Endothelial cell of umbilical vein (primary cell): Measurements from ENCODE around the gene C10orf105. TPM values are rescaled to one million over a fixed set of nuclear protein-coding genes. Genes with fewer than 3 reads are reported as not detected.

ENCODE experiments used
- BruUV-seq: library from RNA; stranded (reverse); fragments of 400-500 nt; replicated peaks from 2 replicates; lab custom pipeline; 2021; lab: Mats Ljungman, UMichigan
- CTCF ChIA-PET: fragments of 300-600, 350-600 bp; sonication (Branson Sonifier 250); formaldehyde crosslinking; loops from one replicate; lab custom pipeline; 2021; ENCODE audit warnings: antibody characterized with exemption, inconsistent platforms; lab: Charles Lee
- POLR2A ChIA-PET: fragments of 300-600, 350-600 bp; sonication (Branson Sonifier 250); formaldehyde crosslinking; loops from one replicate; lab custom pipeline; 2021; ENCODE audit warnings: antibody characterized with exemption, inconsistent platforms; lab: Charles Lee
- DNase-seq: peaks from one replicate; pipeline ENCODE4 v3.0.0-alpha.2; 2011; ENCODE audit warnings: low read depth, low spot score
- FAIRE-seq: peaks from 2 replicates; lab custom pipeline; 2011; peaks lifted over from hg19 to GRCh38; lab: Jason Lieb, UNC
- H2AFZ ChIP-seq: 2 replicates; pipeline ENCODE4 v1.6.0; 2012; ENCODE audit warnings: low read depth, low read length, control low read depth, inconsistent platforms
- H3K27ac ChIP-seq: 2 replicates; pipeline ENCODE4 v1.5.1; 2011; ENCODE audit warnings: low read depth, mild to moderate bottlenecking, control low read depth, low read length, moderate library complexity; ENCODE audit not compliant: insufficient read depth
- H3K27me3 ChIP-seq, 2 experiments: 2 replicates each; pipeline versions ENCODE4 v1.6.0 to v1.6.1; 2011; ENCODE audit warnings: low read length in 2 of 2, mixed read lengths in 1 of 2; ENCODE audit not compliant: control insufficient read depth in 2 of 2, insufficient read depth in 2 of 2
- H3K36me3 ChIP-seq, 2 experiments: 2 replicates in 1 of 2; 3 replicates in 1 of 2; pipeline ENCODE4 v1.5.1; 2011; ENCODE audit warnings: low read length in 2 of 2, mild to moderate bottlenecking in 1 of 2, moderate library complexity in 1 of 2; ENCODE audit not compliant: control insufficient read depth in 2 of 2, insufficient read depth in 2 of 2; ENCODE audit errors: extremely low read depth in 1 of 2
- H3K4me1 ChIP-seq: 3 replicates; pipeline ENCODE4 v1.5.1; 2011; ENCODE audit warnings: mild to moderate bottlenecking, low read length; ENCODE audit not compliant: control insufficient read depth, insufficient read depth; ENCODE audit errors: extremely low read depth
- H3K4me2 ChIP-seq: 2 replicates; pipeline ENCODE4 v1.6.1; 2011; ENCODE audit warnings: low read length, control low read depth, mixed read lengths; ENCODE audit not compliant: insufficient read depth
- H3K4me3 ChIP-seq, 3 experiments: fragments of 200-600 bp in 1 of 3; sonication (generic), shearing (Covaris generic) in 1 of 3; replicated peaks in 1 of 3; 2 replicates each; pipeline ENCODE4 v1.5.1; 2011 to 2016; ENCODE audit warnings: control low read depth in 3 of 3, low read length in 3 of 3, mild to moderate bottlenecking in 2 of 3, inconsistent platforms in 1 of 3, low read depth in 1 of 3, moderate library complexity in 1 of 3; ENCODE audit not compliant: insufficient read depth in 1 of 3
- H3K79me2 ChIP-seq: 2 replicates; pipeline ENCODE4 v1.6.0; 2012; ENCODE audit warnings: low read length, inconsistent platforms; ENCODE audit not compliant: control insufficient read depth, insufficient read depth
- H3K9ac ChIP-seq: replicated peaks from 2 replicates; pipeline ENCODE3; 2011; ENCODE audit warnings: low read length, control low read depth; ENCODE audit not compliant: insufficient read depth; ENCODE audit errors: extremely low read depth
- H3K9me1 ChIP-seq: replicated peaks from 3 replicates; pipeline ENCODE4 v1.6.0; 2011; ENCODE audit warnings: mild to moderate bottlenecking, low read length; ENCODE audit not compliant: control insufficient read depth, insufficient read depth; ENCODE audit errors: extremely low read depth
- H3K9me3 ChIP-seq: replicated peaks from 2 replicates; pipeline ENCODE4 v1.5.1; 2012; ENCODE audit warnings: low read length, inconsistent platforms; ENCODE audit not compliant: control insufficient read depth, insufficient read depth
- H4K20me1 ChIP-seq: replicated peaks from 2 replicates; pipeline ENCODE3; 2011; ENCODE audit warnings: mild to moderate bottlenecking, low read length; ENCODE audit not compliant: control insufficient read depth, insufficient read depth; ENCODE audit errors: extremely low read depth
- EZH2 ChIP-seq: IDR thresholded peaks from 2 replicates; pipeline ENCODE4 v1.6.1; 2012; ENCODE audit warnings: borderline replicate concordance, low read depth, mild to moderate bottlenecking, moderate library complexity, low read length, inconsistent platforms; ENCODE audit not compliant: severe bottlenecking
- FOS ChIP-seq: IDR thresholded peaks from 2 replicates; pipeline ENCODE4 v1.6.1; 2011; ENCODE audit warnings: mild to moderate bottlenecking, low read length, moderate library complexity, borderline replicate concordance; ENCODE audit not compliant: insufficient read depth
- GATA2 ChIP-seq: IDR thresholded peaks from 2 replicates; pipeline ENCODE4 v1.7.0; 2011; ENCODE audit warnings: low read depth, mild to moderate bottlenecking, moderate library complexity, mixed read lengths, low read length; ENCODE audit not compliant: insufficient read length, insufficient read depth
- JUN ChIP-seq: IDR thresholded peaks from 2 replicates; pipeline ENCODE4 v1.6.1; 2011; ENCODE audit warnings: borderline replicate concordance, low read depth; ENCODE audit not compliant: insufficient read length, insufficient read depth
- MYC ChIP-seq: IDR thresholded peaks from one replicate; pipeline ENCODE4 v1.6.1; 2011; ENCODE audit warnings: mild to moderate bottlenecking, low read depth, low read length
- POLR2A ChIP-seq: IDR thresholded peaks from 2 replicates; pipeline ENCODE4 v1.6.1; 2012; ENCODE audit warnings: low read depth, mild to moderate bottlenecking, control low read depth, low read length
- POLR2AphosphoS5 ChIP-seq: IDR thresholded peaks from 2 replicates; pipeline ENCODE4 v1.6.1; 2012; ENCODE audit warnings: low read depth, mild to moderate bottlenecking, control low read depth, low read length, moderate library complexity; ENCODE audit not compliant: insufficient read depth
- dilution Hi-C: fragments of 300-500 bp; cut with MboI; formaldehyde crosslinking; loops from one replicate; pipeline ENCODE4 v1.15.0; 2019; ENCODE audit warnings: low sequenced_read_pairs; ENCODE audit not compliant: extremely low pct_ligation_motif_present
- intact Hi-C: fragments of 100-400 bp; cut with micrococcal nuclease; formaldehyde crosslinking; loops from one replicate; pipeline ENCODE4 v1.10.0; 2022
- polyA plus RNA-seq, 4 experiments: library from polyadenylated mRNA; depleted of rRNA in 3 of 4; stranded (reverse) in 3 of 4; unstranded in 1 of 4; fragments of >200 nt; gene quantifications; 2 replicates each; pipeline versions ENCODE4 v1.2.1 to v1.2.3, GENCODE V29; 2011 to 2012; ENCODE audit warnings: missing spikeins in 1 of 4
- total RNA-seq: library from RNA; stranded (reverse); gene quantifications from 2 replicates; pipeline ENCODE4 v1.2.3, GENCODE V29; 2021
- TF ChIP-seq, protein P1 (sequence below): IDR thresholded peaks from 2 replicates; pipeline ENCODE4 v1.6.1; 2011; ENCODE audit not compliant: insufficient read depth, insufficient read length
- TF ChIP-seq, protein P2 (sequence below), 2 donors: IDR thresholded peaks; 1 replicate in 1 of 2; 2 replicates in 1 of 2; pipeline ENCODE4 v1.5.1; 2011; ENCODE audit warnings: low read length in 2 of 2, mild to moderate bottlenecking in 2 of 2, moderate library complexity in 2 of 2, control low read depth in 1 of 2, inconsistent platforms in 1 of 2, low read depth in 1 of 2; ENCODE audit not compliant: insufficient read depth in 1 of 2; ENCODE audit errors: extremely low read depth in 1 of 2

The C10orf105 gene
- total and polyA plus RNA-seq, 2 donors (not counting 3 experiments of a cell fraction or from before 2014, with no cell fraction given): not detected

- FAIRE-seq (no peak), DNase-seq (no peak)
- POLR2A ChIA-PET: interaction anchor here (1.3 kb wide), 1 partner anchor 10 kb away, joined by 3 read pairs; no protein-coding TSS in a partner anchor
- Histone ChIP-seq H3K4me1 (no peaks in the 10 kb centered on the region), H3K27ac (no peak overlapping the region), H4K20me1 (no peaks in the 10 kb centered on the region), H3K4me2 (no peak overlapping the region), H3K36me3 (no peaks in the 10 kb centered on the region), H3K79me2 (no peaks in the 10 kb centered on the region), H3K4me3 (no peak overlapping the region), H3K27me3 (peaks cover 6 to 9% of the 10 kb centered on the region in 2 experiments), H3K9ac (no peak overlapping the region), H2AFZ (no peak overlapping the region), H3K9me3 (no peaks in the 10 kb centered on the region), H3K9me1 (no peaks in the 10 kb centered on the region)
- intact Hi-C loops (no loop called here), dilution Hi-C loops (no loop called here)
- TF ChIP-seq FOS (no peak), JUN (no peak), MYC (no peak), GATA2 (no peak), POLR2AphosphoS5 (no peak), EZH2 (no peak), POLR2A (no peak)
- TF ChIP-seq, protein P1, sequence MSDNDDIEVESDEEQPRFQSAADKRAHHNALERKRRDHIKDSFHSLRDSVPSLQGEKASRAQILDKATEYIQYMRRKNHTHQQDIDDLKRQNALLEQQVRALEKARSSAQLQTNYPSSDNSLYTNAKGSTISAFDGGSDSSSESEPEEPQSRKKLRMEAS: no peak
- TF ChIP-seq, protein P2, sequence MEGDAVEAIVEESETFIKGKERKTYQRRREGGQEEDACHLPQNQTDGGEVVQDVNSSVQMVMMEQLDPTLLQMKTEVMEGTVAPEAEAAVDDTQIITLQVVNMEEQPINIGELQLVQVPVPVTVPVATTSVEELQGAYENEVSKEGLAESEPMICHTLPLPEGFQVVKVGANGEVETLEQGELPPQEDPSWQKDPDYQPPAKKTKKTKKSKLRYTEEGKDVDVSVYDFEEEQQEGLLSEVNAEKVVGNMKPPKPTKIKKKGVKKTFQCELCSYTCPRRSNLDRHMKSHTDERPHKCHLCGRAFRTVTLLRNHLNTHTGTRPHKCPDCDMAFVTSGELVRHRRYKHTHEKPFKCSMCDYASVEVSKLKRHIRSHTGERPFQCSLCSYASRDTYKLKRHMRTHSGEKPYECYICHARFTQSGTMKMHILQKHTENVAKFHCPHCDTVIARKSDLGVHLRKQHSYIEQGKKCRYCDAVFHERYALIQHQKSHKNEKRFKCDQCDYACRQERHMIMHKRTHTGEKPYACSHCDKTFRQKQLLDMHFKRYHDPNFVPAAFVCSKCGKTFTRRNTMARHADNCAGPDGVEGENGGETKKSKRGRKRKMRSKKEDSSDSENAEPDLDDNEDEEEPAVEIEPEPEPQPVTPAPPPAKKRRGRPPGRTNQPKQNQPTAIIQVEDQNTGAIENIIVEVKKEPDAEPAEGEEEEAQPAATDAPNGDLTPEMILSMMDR (IDR thresholded peaks at IDR 0.05; ENCODE audit: extremely low read depth in 1 of 2, insufficient read depth in 1 of 2, low read depth in 1 of 2, low read length in 2 of 2): no peak
- CTCF ChIA-PET: interaction anchor here (0.8 to 2.2 kb wide), 2 partner anchors 10 to 17 kb away, joined by 3 to 8 read pairs; partner anchors contain the start of gene VSIR
- BruUV-seq: no TSS peak
Observed at GRCh38 chr10:71756311-71757191, 37.0 kb upstream of the C10orf105 start.
